AG08396 (cell line): ENCODE measurements around the gene PRR35.

ENCODE experiments used
- DNase-seq: peaks from one replicate; pipeline ENCODE4 v3.0.0; 2012; ENCODE audit warnings: low spot score, mixed read lengths

PRR35 gene

DNA sequence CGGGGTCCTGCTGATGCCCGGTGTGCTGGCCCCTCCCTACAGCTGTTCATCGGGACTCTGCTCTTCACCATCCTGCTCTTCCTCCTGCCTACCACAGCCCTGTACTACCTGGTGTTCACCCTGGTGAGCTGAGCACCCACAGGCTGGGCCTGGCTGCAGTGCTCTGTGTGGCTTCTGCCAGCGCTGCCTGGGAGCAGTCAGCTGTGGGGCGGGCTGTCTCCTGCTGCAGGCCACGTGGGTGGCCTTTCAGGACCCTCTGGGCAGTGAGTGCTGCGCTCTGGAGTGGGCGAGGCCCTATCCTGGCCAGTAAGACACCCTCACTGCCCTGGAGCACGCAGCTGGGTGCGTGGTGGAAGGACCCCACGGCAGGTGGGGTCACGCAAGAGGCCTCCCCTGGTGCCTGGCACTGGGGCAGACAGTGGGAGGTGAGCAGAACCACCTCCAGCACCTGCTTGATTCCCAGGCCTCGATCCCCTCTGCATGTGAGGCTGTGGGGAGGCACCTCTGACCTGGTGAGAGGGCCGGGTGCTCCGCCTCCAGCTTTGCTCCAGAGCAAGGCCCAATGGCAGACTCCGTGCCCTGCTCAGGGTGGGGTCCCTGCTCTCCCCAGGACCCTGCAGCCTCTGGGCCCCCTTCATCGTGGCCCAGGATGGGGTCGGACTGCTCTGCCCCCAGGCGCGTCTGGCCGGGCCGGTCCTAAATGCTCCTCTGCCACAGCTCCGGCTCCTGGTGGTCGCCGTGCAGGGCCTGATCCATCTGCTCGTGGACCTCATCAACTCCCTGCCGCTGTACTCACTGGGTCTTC is 20.1 kb downstream of the PRR35 start:
- DNase-seq, result no peak

- no peak for DNase-seq
These were observed 20.8 kb downstream of the PRR35 start for GRCh38 chr16:580946-581498.

GRCh38 chr16:582218-582613 is 22.0 kb downstream of the PRR35 start:
- no peak for DNase-seq

DNA sequence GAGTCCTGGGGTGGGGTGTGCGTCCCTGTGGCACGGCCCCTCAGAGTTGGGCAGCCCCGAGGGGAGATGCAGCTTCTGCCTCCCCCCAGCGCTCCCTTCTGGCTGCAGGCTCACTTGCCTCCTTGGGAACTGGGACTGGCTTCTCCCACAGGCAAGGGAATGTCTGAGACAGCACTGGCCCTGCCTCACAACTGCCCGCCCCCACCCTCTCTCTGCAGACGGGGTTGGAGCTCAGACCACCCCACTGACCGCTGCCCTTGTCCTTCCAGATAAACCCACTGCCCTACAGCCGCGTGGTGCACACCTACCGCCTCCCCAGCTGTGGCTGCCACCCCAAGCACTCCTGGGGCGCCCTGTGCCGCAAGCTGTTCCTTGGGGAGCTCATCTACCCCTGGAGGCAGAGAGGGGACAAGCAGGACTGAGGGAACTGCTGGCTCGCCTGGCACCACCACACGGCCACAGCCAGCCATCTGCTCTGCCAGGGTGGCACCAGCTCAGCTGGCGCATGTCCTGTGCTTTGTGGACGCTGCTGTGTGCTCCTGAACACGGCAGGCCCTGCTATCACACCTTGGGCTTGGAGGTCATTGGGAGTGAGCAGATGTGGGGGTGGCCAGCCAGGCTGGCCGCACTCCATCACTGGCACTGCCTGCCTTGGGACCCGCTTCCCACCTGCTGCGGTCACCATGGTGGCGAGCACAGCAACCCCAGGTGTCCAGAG is 22.6 kb downstream of the PRR35 start:
- no peak for DNase-seq

DNA sequence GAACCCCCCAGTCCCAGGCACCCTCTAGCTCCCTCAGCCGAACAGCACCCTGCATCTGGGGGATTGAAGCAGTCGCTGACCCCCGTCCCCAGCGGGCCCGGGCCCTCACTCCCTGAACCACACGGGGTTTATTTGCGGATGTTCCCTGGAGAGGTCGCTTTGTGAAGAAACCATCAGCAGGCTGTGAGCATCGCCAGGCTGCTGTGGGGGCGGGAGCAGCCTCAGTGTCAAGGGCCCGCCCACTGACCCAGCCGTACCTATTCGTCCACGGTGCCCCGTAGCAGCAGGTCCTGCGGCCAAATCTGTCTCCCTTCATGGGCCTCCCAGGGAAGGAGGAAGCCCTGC is 23.2 kb downstream of the PRR35 start:
- DNase-seq, result no peak

GRCh38 chr16:583815-584591 is 23.8 kb downstream of the PRR35 start:
- no peak for DNase-seq

DNA sequence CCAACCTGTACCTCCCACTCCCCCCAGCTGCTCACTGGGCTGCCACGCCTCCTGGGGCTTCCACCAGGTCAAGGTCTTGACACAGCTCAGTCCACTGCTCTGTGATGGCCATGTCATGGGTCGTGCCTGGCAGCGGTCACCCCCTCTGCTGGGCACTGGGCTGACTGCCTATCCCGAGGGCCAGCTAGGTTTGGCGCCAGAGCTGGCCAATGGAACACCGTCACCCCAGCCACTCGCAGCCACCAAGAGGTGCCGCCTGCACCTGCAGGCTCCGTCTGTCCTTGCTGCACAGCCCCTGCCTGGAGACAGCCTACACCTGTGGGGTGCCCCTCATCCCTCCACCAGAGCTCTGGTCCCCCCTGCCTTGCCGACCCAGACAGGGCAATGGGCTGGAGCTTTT is 25.2 kb downstream of the PRR35 start:
- peak; percentile 25 for DNase-seq

- DNase-seq, result no peak
These were observed 26.0 kb downstream of the PRR35 start for GRCh38 chr16:586047-586644.

GRCh38 chr16:586645-587590 is 26.7 kb downstream of the PRR35 start:
- no peak for DNase-seq

DNA sequence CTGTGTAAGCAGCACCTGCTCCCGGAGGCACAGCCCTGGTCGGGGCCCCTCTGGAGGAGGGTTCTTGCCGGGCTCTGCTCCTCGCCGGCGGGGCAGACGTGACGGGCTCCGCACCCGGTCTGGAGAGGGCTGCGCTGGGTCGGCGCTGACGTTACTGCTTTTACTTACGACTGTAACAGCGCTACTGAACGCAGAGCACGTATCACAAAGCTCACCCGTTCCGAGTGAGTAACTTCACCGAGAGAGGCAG is 28.4 kb downstream of the PRR35 start:
- no peak for DNase-seq

DNA sequence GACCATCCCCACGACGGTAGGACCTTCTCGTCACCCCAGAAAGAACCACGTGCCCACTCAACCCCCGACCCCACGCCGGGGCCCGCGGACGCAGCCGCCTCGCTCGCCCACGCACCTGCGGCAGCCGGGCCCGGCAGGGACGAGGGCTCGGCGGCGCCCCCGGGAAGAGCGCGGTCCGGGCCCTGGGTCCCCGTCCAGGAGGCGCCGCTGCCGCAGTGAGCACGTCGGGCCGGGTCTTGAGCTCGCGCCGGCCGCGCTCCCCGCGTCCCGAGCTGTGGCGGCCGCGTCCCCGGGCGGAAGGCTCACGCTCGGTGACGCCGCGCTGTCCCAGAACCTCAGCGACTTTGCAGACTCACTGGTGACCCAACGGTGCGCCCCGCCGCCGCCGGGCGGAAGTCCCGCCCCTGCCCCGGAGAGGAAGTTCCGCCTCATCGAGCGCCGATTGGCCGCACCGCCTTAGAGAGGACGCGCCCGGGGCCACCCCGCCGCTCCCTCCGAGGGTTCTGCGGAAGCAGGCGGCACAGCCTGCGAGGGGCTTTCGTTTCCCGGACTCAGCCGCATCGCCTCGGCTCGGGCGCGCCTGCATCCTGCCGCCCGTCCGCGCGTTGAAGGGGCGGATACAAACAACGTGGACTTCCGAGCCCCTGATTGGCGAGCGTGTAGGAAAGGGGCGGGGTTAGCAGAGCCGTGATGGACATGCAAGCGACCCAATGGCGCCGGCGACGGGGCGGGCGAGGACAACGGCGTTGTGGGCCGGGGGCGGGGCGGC is 28.9 kb downstream of the PRR35 start:
- DNase-seq, result peak; percentile 97

GRCh38 chr16:589658-590187 is 29.5 kb downstream of the PRR35 start, which contains the start of gene RAB40C:
Gene RAB40C (plus strand): TSS chr16:590066. CDS start chr16:590292, 226 bp downstream.
- DNase-seq, result peak; percentile 99

DNA sequence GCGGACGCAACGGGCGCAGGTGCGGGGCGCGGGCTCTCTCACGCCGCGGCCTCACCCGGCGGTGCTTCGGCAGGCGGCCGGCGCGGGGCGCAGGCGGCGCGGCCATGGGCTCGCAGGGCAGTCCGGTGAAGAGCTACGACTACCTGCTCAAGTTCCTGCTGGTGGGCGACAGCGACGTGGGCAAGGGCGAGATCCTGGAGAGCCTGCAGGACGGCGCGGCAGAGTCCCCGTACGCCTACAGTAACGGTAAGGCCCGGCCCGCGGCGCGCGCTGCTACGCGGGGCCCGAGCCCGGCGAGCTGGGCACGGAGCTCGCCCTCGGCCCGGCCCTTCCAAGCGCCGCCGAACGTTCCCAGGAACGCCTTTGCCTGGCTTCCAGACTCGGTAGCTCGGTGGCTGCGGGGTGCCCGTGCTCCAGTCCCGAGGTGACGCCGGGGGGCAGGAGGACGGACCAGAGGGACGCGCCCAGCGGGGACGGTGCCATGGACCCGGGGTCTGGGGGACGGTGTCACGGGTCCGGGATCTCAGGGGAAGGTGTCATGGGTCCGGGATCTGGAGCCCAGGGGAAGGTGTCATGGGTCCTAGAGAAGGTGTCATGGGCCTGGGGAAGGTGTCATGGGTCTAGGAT is 30.1 kb downstream of the PRR35 start:
- DNase-seq, result peak; percentile 70

DNA sequence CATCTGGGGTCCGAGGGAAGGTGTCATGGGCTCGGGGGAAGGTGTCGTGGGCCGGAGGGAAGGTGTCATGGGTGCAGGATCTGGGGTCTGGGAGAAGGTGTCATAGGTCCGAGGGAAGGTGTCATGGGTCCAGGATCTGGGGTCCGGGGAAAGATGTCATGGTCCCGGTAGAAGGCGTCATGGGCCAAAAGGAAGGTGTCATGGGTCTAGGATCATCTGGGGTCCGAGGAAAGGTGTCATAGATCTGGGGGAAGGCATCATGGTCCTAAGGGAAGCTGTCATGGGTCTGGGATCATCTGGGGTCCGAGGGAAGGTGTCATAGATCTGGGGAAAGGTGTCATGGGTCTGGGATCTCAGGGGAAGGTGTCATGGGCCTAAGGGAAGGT is 30.6 kb downstream of the PRR35 start:
- no peak for DNase-seq

- DNase-seq, result no peak
These were observed 31.0 kb downstream of the PRR35 start for GRCh38 chr16:591231-591630.

DNA sequence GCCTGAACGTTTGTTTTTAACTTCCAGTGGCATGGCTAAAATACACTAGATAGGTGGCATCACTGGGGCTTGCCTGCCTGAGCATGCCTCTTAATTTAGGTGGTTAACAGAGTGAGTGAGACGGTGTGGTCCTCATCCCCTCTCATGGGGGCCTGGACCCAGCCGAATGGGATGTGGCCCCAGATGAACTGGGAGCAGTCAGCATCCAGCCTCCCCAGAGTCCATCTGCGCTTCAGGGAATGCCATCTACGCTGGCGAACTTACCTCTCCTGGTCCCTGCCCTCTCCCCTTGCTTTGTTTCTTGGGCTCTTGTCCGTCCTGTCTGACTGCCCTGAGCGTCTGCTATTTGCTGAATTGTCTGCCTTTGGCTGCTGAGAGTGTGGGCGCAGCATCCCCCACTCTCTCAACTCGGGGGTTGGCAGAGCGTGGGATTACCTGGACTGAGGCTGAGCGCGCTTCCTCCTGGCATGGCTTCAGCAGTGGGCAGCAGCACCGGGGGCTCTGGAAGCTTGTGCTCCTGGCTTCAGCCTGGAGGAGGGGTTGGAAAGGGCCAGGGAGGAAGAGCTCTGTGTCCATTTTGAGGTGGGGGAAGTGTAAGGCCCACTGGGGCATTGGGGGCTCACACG is 31.8 kb downstream of the PRR35 start:
- no peak for DNase-seq

DNA sequence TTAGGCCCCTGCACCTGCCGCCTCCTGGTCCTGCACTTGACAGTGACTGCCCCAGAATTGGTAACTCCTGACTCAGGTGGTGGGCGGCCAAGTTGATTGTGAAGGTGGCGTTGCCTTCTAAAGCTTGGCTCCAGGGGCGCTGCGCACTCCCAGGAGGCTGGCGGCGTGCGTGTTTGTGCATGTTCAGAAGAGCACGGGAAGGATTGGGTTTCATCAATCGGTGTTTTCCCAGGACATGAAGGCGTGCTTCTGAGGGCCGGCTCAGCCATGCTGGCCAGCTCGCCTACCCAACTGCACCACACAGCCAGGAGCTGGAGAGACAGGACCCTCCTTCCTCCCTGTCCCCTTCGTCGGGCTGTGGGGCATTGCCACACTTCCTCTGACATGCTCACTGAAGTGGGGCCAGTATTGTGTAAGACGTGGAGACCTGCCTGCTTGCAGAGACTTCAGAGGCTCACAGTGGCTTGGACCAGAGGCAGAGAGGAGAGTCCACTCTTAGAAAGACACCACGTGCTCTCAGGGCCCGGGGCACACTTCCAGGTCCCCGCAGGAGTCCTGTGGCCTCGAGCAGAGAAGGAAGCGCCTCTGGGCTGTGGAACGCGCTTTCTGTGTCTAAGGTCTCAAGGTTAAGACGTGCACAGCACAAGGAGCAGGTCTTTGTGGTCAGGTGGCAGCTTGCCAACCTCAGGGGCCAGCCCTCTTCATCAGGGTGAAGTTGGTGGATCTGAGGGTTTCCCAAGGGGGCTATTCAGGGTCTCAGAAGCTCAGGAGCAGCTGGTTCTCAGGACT is 32.5 kb downstream of the PRR35 start:
- no peak for DNase-seq

DNA sequence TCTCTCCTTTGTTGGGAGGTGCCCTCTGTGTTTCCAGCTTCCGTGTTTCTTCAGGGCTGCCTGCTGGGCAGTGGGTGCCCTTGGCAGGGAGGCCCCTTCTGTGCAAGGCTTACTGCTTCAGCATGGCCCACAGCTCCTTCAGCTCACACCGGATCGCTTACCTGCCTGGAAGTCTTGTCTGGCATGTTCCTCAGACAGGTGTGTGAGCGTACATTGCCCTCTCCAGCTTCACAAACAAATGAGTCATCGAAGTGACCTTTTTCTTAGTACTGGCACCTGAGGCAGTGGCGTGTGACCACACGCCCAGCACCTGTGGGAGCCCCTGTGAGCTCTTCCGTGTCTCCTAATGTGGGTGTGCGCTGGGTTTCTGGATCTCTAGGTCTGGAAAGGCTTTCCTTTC is 33.2 kb downstream of the PRR35 start:
- DNase-seq, result no peak
